NCI-H1417 (cell line): ENCODE measurements around the gene RPL23.

Experiments used
- DNase-seq, 3 experiments: peaks; one replicate each; lab custom pipeline; 2025; lab: John Stamatoyannopoulos, UW

Gene RPL23

GRCh38 chr17:38883592-38884526 lies 30.3 kb upstream of the RPL23 start:
- no peak for DNase-seq

GRCh38 chr17:38882870-38883269 lies 29.3 kb upstream of the RPL23 start:
- no peak for DNase-seq

GRCh38 chr17:38881600-38882191 lies 28.2 kb upstream of the RPL23 start:
- peak in 1 of 3 experiments; percentile 1 for DNase-seq

GRCh38 chr17:38879878-38880665 lies 26.6 kb upstream of the RPL23 start:
- no peak for DNase-seq

GRCh38 chr17:38877130-38877851 lies 23.8 kb upstream of the RPL23 start:
- DNase-seq = peak in 2 of 3 experiments; percentile 11 to 48

- DNase-seq = no peak
These were observed 22.1 kb upstream of the RPL23 start for GRCh38 chr17:38875477-38876075.

- no peak for DNase-seq
These were observed 21.2 kb upstream of the RPL23 start for GRCh38 chr17:38874505-38875400.

GRCh38 chr17:38873640-38874380 lies 20.3 kb upstream of the RPL23 start:
- no peak for DNase-seq

GRCh38 chr17:38872671-38873385 lies 19.3 kb upstream of the RPL23 start:
- DNase-seq = peak in 1 of 3 experiments; percentile 6

GRCh38 chr17:38872027-38872511 lies 18.5 kb upstream of the RPL23 start:
- no peak for DNase-seq

- DNase-seq = peak in 2 of 3 experiments; percentile 9 to 44
These were observed 17.9 kb upstream of the RPL23 start for GRCh38 chr17:38871247-38872015.

GRCh38 chr17:38870259-38871165 lies 17.0 kb upstream of the RPL23 start:
- DNase-seq = peak; percentile 24 to 64 (median 47)

GRCh38 chr17:38869526-38870258 lies 16.2 kb upstream of the RPL23 start, which contains the start of gene LASP1:
Gene LASP1, plus strand, starts transcription at chr17:38870058. Its CDS starts 132 bp downstream, at chr17:38870190.
- DNase-seq = peak; percentile 91 to 93 (median 91)

- DNase-seq = peak; percentile 83 to 94 (median 89)
These were observed 15.4 kb upstream of the RPL23 start for GRCh38 chr17:38868817-38869525.
